H9 (cell line): ENCODE data around the gene TMEM225B. TPM values are rescaled to one million over a fixed set of nuclear protein-coding genes. Genes with fewer than 3 reads are reported as not detected.

Source experiments
- DNase-seq: peaks from one replicate; pipeline ENCODE4 v3.0.0-alpha.2; 2017
- H2AFZ ChIP-seq: one replicate; pipeline ENCODE4 v1.6.1; 2013; ENCODE audit warnings: mild to moderate bottlenecking, low read length, control low read depth, moderate library complexity
- H2AK5ac ChIP-seq: 2 replicates; pipeline ENCODE4 v1.6.1; 2013; ENCODE audit warnings: low read length, control low read depth, mixed read lengths; ENCODE audit not compliant: insufficient read length
- H2BK120ac ChIP-seq: one replicate; pipeline ENCODE4 v1.6.1; 2013; ENCODE audit warnings: low read depth, mild to moderate bottlenecking, low read length, control low read depth, inconsistent platforms; ENCODE audit not compliant: poor library complexity, severe bottlenecking
- H2BK12ac ChIP-seq: 2 replicates; pipeline ENCODE4 v1.6.1; 2013; ENCODE audit warnings: low read length, control low read depth, mixed read lengths, low read depth; ENCODE audit not compliant: insufficient read length
- H2BK15ac ChIP-seq: 2 replicates; pipeline ENCODE4 v1.6.1; 2013; ENCODE audit warnings: low read depth, low read length, control low read depth
- H2BK20ac ChIP-seq: one replicate; pipeline ENCODE4 v1.6.1; 2013; ENCODE audit warnings: low read depth, mild to moderate bottlenecking, low read length, control low read depth, inconsistent platforms; ENCODE audit not compliant: poor library complexity, severe bottlenecking
- H2BK5ac ChIP-seq: 2 replicates; pipeline ENCODE4 v1.6.1; 2013; ENCODE audit warnings: low read length, control low read depth, mixed read lengths; ENCODE audit not compliant: insufficient read length
- H3K14ac ChIP-seq: 2 replicates; pipeline ENCODE4 v1.6.1; 2013; ENCODE audit warnings: low read length, control low read depth; ENCODE audit not compliant: insufficient read depth
- H3K18ac ChIP-seq: 2 replicates; pipeline ENCODE4 v1.6.1; 2013; ENCODE audit warnings: low read depth, mild to moderate bottlenecking, mixed read lengths, low read length, control low read depth; ENCODE audit not compliant: insufficient read length
- H3K23ac ChIP-seq: 2 replicates; pipeline ENCODE4 v1.6.1; 2013; ENCODE audit warnings: low read length, control low read depth, mixed read lengths, low read depth; ENCODE audit not compliant: insufficient read length
- H3K23me2 ChIP-seq: 2 replicates; pipeline ENCODE4 v1.6.1; 2013; ENCODE audit warnings: low read depth, mild to moderate bottlenecking, mixed read lengths, low read length, control low read depth; ENCODE audit not compliant: insufficient read length, poor library complexity, severe bottlenecking
- H3K27ac ChIP-seq: 2 replicates; pipeline ENCODE4 v1.5.1; 2013; ENCODE audit warnings: low read length, control low read depth, mixed read lengths, low read depth; ENCODE audit not compliant: insufficient read length
- H3K27me3 ChIP-seq: 2 replicates; pipeline ENCODE4 v1.6.1; 2013; ENCODE audit warnings: low read length, control low read depth, inconsistent platforms; ENCODE audit not compliant: insufficient read depth
- H3K4ac ChIP-seq: 2 replicates; pipeline ENCODE4 v1.6.1; 2013; ENCODE audit warnings: low read depth, mild to moderate bottlenecking, control low read depth, inconsistent platforms, low read length, moderate library complexity
- H3K4me1 ChIP-seq: 2 replicates; pipeline ENCODE4 v1.6.1; 2013; ENCODE audit warnings: low read length, control low read depth, inconsistent platforms; ENCODE audit not compliant: insufficient read depth
- H3K4me2 ChIP-seq: 2 replicates; pipeline ENCODE4 v1.6.1; 2013; ENCODE audit warnings: low read length, control low read depth, mixed read lengths; ENCODE audit not compliant: insufficient read length, insufficient read depth
- H3K56ac ChIP-seq: 2 replicates; pipeline ENCODE4 v1.6.1; 2013; ENCODE audit warnings: low read depth, mild to moderate bottlenecking, mixed read lengths, low read length, control low read depth; ENCODE audit not compliant: insufficient read length
- H3K79me1 ChIP-seq: 2 replicates; pipeline ENCODE4 v1.6.1; 2013; ENCODE audit warnings: low read depth, mild to moderate bottlenecking, moderate library complexity, low read length, control low read depth, inconsistent platforms; ENCODE audit not compliant: insufficient read depth, poor library complexity, severe bottlenecking
- H3K79me2 ChIP-seq: 2 replicates; pipeline ENCODE4 v1.6.1; 2013; ENCODE audit warnings: low read length, control low read depth, inconsistent platforms; ENCODE audit not compliant: insufficient read depth
- H3K9ac ChIP-seq: 2 replicates; pipeline ENCODE4 v1.6.1; 2013; ENCODE audit warnings: low read length, control low read depth, mixed read lengths; ENCODE audit not compliant: insufficient read length; ENCODE audit errors: extremely low read depth
- H3K9me3 ChIP-seq: one replicate; pipeline ENCODE4 v1.6.1; 2013; ENCODE audit warnings: low read depth, low read length, inconsistent platforms; ENCODE audit not compliant: control insufficient read depth
- H3T11ph ChIP-seq: one replicate; pipeline ENCODE4 v1.6.1; 2013; ENCODE audit warnings: mild to moderate bottlenecking, low read length, control low read depth, inconsistent platforms
- H4K20me1 ChIP-seq: one replicate; pipeline ENCODE4 v1.6.1; 2013; ENCODE audit not compliant: control insufficient read depth, insufficient read length, insufficient read depth
- H4K5ac ChIP-seq: 2 replicates; pipeline ENCODE4 v1.6.1; 2013; ENCODE audit warnings: low read depth, mild to moderate bottlenecking, mixed read lengths, low read length, control low read depth; ENCODE audit not compliant: insufficient read length
- H4K8ac ChIP-seq: replicated peaks from 2 replicates; pipeline ENCODE4 v1.6.1; 2013; ENCODE audit warnings: low read length, control low read depth, mixed read lengths, low read depth; ENCODE audit not compliant: insufficient read length
- H4K91ac ChIP-seq: 2 replicates; pipeline ENCODE4 v1.6.1; 2013; ENCODE audit warnings: low read depth, mild to moderate bottlenecking, moderate library complexity, mixed read lengths, low read length, control low read depth; ENCODE audit not compliant: insufficient read length
- H3K27ac Mint-ChIP-seq, 3 experiments: 2 replicates in 2 of 3; 3 replicates in 1 of 3; pipeline ENCODE4 v1.8.0; 2020 to 2021; ENCODE audit warnings: mixed read lengths in 3 of 3, mild to moderate bottlenecking in 1 of 3, moderate library complexity in 1 of 3
- H3K27me3 Mint-ChIP-seq: 2 replicates; pipeline ENCODE4 v1.8.0; 2021; ENCODE audit warnings: low read depth, mild to moderate bottlenecking, moderate library complexity, mixed read lengths
- H3K36me3 Mint-ChIP-seq, 3 experiments: 2 replicates in 2 of 3; 3 replicates in 1 of 3; pipeline ENCODE4 v1.8.0; 2020 to 2021; ENCODE audit warnings: low read depth in 3 of 3, mixed read lengths in 3 of 3; ENCODE audit not compliant: insufficient read depth in 1 of 3
- H3K4me1 Mint-ChIP-seq, 2 experiments: 2 replicates each; pipeline ENCODE4 v1.8.0; 2020; ENCODE audit warnings: mixed read lengths in 2 of 2
- H3K4me3 Mint-ChIP-seq, 2 experiments: 2 replicates in 1 of 2; 3 replicates in 1 of 2; pipeline ENCODE4 v1.8.0; 2020 to 2021; ENCODE audit warnings: mild to moderate bottlenecking in 2 of 2, mixed read lengths in 2 of 2, moderate library complexity in 1 of 2
- H3K9me3 Mint-ChIP-seq, 2 experiments: 2 replicates in 1 of 2; 3 replicates in 1 of 2; pipeline ENCODE4 v1.8.0; 2020; ENCODE audit warnings: mild to moderate bottlenecking in 2 of 2, mixed read lengths in 2 of 2, moderate library complexity in 1 of 2
- WGBS: extraction: QIAGEN DNeasy Blood & Tissue Kit; methylation state at CpG from one replicate; pipeline ENCODE4 v1.1.7; 2013; ENCODE audit warnings: missing lambda C conversion rate, low lambda C conversion rate, mixed read lengths; ENCODE audit not compliant: insufficient read length; ENCODE audit errors: extremely low coverage; 5-methylcytosine and 5-hydroxymethylcytosine counted together
- total RNA-seq: library from RNA; stranded (reverse); gene quantifications from 2 replicates; pipeline ENCODE4 v1.2.1, GENCODE V29; 2021
- TF ChIP-seq, protein P1 (sequence below): fragments of 200-600 bp; sonication (generic); conservative IDR thresholded peaks from 3 replicates; pipeline ENCODE4 v1.8.0; 2021; ENCODE audit warnings: antibody characterized with exemption, mild to moderate bottlenecking

The TMEM225B gene
- total RNA-seq, 1 experiment from 2014 or later: not detected

DNA sequence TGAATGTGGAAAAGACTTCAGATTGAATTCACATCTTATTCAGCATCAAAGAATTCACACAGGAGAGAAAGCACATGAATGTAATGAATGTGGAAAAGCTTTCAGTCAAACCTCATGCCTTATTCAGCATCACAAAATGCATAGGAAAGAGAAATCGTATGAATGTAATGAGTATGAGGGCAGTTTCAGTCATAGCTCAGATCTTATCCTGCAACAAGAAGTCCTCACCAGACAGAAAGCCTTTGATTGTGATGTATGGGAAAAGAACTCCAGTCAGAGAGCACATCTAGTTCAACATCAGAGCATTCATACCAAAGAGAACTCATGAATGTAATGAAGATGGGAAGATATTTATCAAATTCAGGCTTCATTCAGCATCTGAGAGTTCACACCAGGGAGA is 24.8 kb upstream of the TMEM225B start:
- Histone ChIP-seq H2AK5ac (no peak overlapping the region), H3K18ac (no peak overlapping the region), H3K23ac (no peak overlapping the region), H3T11ph (no peak overlapping the region), H3K79me1 (no peaks in the 10 kb centered on the region), H3K4ac (no peak overlapping the region), H2AFZ (no peak overlapping the region), H3K4me1 (peaks cover 2% of the 10 kb centered on the region; the same call in 1 of the 2 replicates), H2BK12ac (no peak overlapping the region), H2BK120ac (no peak overlapping the region), H3K23me2 (no peaks in the 10 kb centered on the region), H3K9ac (no peak overlapping the region), H4K8ac (no peak overlapping the region), H4K5ac (no peak overlapping the region), H3K4me2 (no peak overlapping the region), H3K14ac (no peak overlapping the region), H2BK5ac (no peak overlapping the region), H3K56ac (no peak overlapping the region), H3K79me2 (peaks cover 1% of the 10 kb centered on the region; the same call in 1 of the 2 replicates), H2BK15ac (no peak overlapping the region), H4K20me1 (no peaks in the 10 kb centered on the region), H3K27me3 (no peaks in the 10 kb centered on the region), H4K91ac (no peak overlapping the region), H3K9me3 (no peaks in the 10 kb centered on the region), H2BK20ac (no peak overlapping the region), H3K27ac (no peak overlapping the region)
- Mint-ChIP-seq H3K27me3 (no peaks in the 10 kb centered on the region), H3K27ac (no peak overlapping the region), H3K9me3 (no peaks in the 10 kb centered on the region), H3K4me1 (peaks cover 18 to 27% of the 10 kb centered on the region in 2 experiments), H3K4me3 (no peak overlapping the region), H3K36me3 (peaks cover 30 to 51% (median 46%) of the 10 kb centered on the region in 3 experiments; a peak in 6 of 7 replicates)
- TF ChIP-seq, protein P1, sequence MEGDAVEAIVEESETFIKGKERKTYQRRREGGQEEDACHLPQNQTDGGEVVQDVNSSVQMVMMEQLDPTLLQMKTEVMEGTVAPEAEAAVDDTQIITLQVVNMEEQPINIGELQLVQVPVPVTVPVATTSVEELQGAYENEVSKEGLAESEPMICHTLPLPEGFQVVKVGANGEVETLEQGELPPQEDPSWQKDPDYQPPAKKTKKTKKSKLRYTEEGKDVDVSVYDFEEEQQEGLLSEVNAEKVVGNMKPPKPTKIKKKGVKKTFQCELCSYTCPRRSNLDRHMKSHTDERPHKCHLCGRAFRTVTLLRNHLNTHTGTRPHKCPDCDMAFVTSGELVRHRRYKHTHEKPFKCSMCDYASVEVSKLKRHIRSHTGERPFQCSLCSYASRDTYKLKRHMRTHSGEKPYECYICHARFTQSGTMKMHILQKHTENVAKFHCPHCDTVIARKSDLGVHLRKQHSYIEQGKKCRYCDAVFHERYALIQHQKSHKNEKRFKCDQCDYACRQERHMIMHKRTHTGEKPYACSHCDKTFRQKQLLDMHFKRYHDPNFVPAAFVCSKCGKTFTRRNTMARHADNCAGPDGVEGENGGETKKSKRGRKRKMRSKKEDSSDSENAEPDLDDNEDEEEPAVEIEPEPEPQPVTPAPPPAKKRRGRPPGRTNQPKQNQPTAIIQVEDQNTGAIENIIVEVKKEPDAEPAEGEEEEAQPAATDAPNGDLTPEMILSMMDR: no peak
- no CpG with 5 or more reads among the region's 1 CpG for WGBS
- DNase-seq: no peak
